Epithelial cell of esophagus (primary cell): ENCODE measurements around the gene CHAMP1.
A peak's percentile ranks its signal among the peaks of the same experiment; 100 is the strongest.

ENCODE experiments used
- DNase-seq: peaks from one replicate; pipeline ENCODE4 v3.0.0; 2010; ENCODE audit warnings: low read depth
- H3K4me3 ChIP-seq: 2 replicates; pipeline ENCODE4 v1.5.1; 2011; ENCODE audit warnings: mild to moderate bottlenecking, low read length, control low read depth
- CTCF ChIP-seq: IDR thresholded peaks from 2 replicates; pipeline ENCODE4 v1.5.1; 2011; ENCODE audit warnings: low read depth, mild to moderate bottlenecking, low read length, control low read depth, inconsistent platforms; ENCODE audit not compliant: insufficient read depth; ENCODE audit errors: missing control alignments

Gene CHAMP1

GRCh38 chr13:114275304-114275703, 39.0 kb upstream of the CHAMP1 start:
- DNase-seq = no peak
- H3K4me3 ChIP-seq = no peak overlapping the region
- TF ChIP-seq CTCF = no peak

- H3K4me3 ChIP-seq = no peak overlapping the region
- no peak for DNase-seq
- no peak for TF ChIP-seq CTCF
Measured at GRCh38 chr13:114279146-114279545, 35.2 kb upstream of the CHAMP1 start.

- DNase-seq = no peak
- no peak overlapping the region for H3K4me3 ChIP-seq
- TF ChIP-seq CTCF = no peak
Measured at GRCh38 chr13:114279758-114280355, 34.4 kb upstream of the CHAMP1 start.

- DNase-seq = peak; percentile 94
- no peak for TF ChIP-seq CTCF
- peak within 1 kb of the TSS; percentile 73 for H3K4me3 ChIP-seq
Measured at GRCh38 chr13:114281351-114282040, 32.8 kb upstream of the CHAMP1 start, which contains the start of gene UPF3A. Gene UPF3A, plus strand, starts transcription at chr13:114281601. Its CDS starts 39 bp downstream, at chr13:114281640.

- DNase-seq = peak; percentile 75
- TF ChIP-seq CTCF = no peak
- H3K4me3 ChIP-seq = peak overlapping the region; percentile 73
Measured at GRCh38 chr13:114282041-114282670, 32.1 kb upstream of the CHAMP1 start.

GRCh38 chr13:114283576-114283975, 30.7 kb upstream of the CHAMP1 start:
- no peak for DNase-seq
- H3K4me3 ChIP-seq = no peak overlapping the region
- TF ChIP-seq CTCF = no peak
